Neural cell (in vitro differentiated cells): ENCODE data around the gene GLI3. TPM values are rescaled to one million over a fixed set of nuclear protein-coding genes. Genes with fewer than 3 reads are reported as not detected.

Experiments used
- H2AFZ ChIP-seq: fragments of 200-600, 300-800 bp; sonication (generic), shearing (Covaris generic); 2 replicates; pipeline ENCODE4 v1.6.0; 2014; ENCODE audit warnings: low read depth, mild to moderate bottlenecking, antibody characterized with exemption, low read length, moderate library complexity
- H3F3A ChIP-seq: fragments of 200-600 bp; shearing (Covaris generic); 2 replicates; pipeline ENCODE4 v1.6.1; 2016; ENCODE audit warnings: mild to moderate bottlenecking, moderate library complexity, mixed read lengths, antibody characterized with exemption, low read length; ENCODE audit not compliant: insufficient read depth, poor library complexity, severe bottlenecking
- H3K27ac ChIP-seq: fragments of 200-600, 300-800 bp; sonication (generic), shearing (Covaris generic); 2 replicates; pipeline ENCODE4 v1.5.1; 2014; ENCODE audit warnings: mild to moderate bottlenecking, low read length, moderate library complexity
- H3K27me3 ChIP-seq: fragments of 300-800, 200-600 bp; sonication (generic), shearing (Covaris generic); 2 replicates; pipeline ENCODE4 v1.6.0; 2014; ENCODE audit warnings: mild to moderate bottlenecking, low read depth, low read length, moderate library complexity; ENCODE audit not compliant: insufficient read depth
- H3K36me3 ChIP-seq: fragments of 300-800, 200-600 bp; sonication (generic), shearing (Covaris generic); 2 replicates; pipeline ENCODE4 v1.5.1; 2014; ENCODE audit warnings: mild to moderate bottlenecking, antibody characterized with exemption, low read length, moderate library complexity; ENCODE audit not compliant: insufficient read depth
- H3K4me2 ChIP-seq: fragments of 300-800, 200-600 bp; sonication (generic), shearing (Covaris generic); 2 replicates; pipeline ENCODE4 v1.6.0; 2014; ENCODE audit warnings: mild to moderate bottlenecking, low read length
- H3K4me3 ChIP-seq: fragments of 300-800, 200-600 bp; sonication (generic), shearing (Covaris generic); 2 replicates; pipeline ENCODE4 v1.5.1; 2014; ENCODE audit warnings: mild to moderate bottlenecking, low read length, moderate library complexity
- H3K79me2 ChIP-seq: fragments of 200-600 bp; shearing (Covaris generic); replicated peaks from 2 replicates; pipeline ENCODE4 v1.6.0; 2014; ENCODE audit warnings: mild to moderate bottlenecking, low read length, moderate library complexity; ENCODE audit not compliant: insufficient read depth
- H3K9ac ChIP-seq: fragments of 300-800, 200-600 bp; sonication (generic), shearing (Covaris generic); 2 replicates; pipeline ENCODE4 v1.6.1; 2016; ENCODE audit warnings: mild to moderate bottlenecking, low read length, mixed read lengths
- H3K9me2 ChIP-seq: fragments of 200-600 bp; shearing (Covaris generic); 2 replicates; pipeline ENCODE4 v1.6.1; 2016; ENCODE audit warnings: mild to moderate bottlenecking, low read length, mixed read lengths; ENCODE audit not compliant: insufficient read depth
- H3K9me3 ChIP-seq: fragments of 200-600, 300-800 bp; sonication (generic), shearing (Covaris generic); 2 replicates; pipeline ENCODE4 v1.6.1; 2016; ENCODE audit warnings: mild to moderate bottlenecking, mixed run types, low read length, moderate library complexity, mixed read lengths
- H4K20me1 ChIP-seq: fragments of 200-600 bp; shearing (Covaris generic); 2 replicates; pipeline ENCODE4 v1.6.1; 2016; ENCODE audit warnings: mild to moderate bottlenecking, mixed run types; ENCODE audit not compliant: insufficient read depth
- EP300 ChIP-seq: fragments of 450-650 bp; conservative IDR thresholded peaks from 2 replicates; pipeline ENCODE4 v1.6.1; 2014; ENCODE audit warnings: antibody characterized with exemption, mild to moderate bottlenecking, moderate library complexity; ENCODE audit not compliant: poor library complexity, severe bottlenecking
- EZH2 ChIP-seq: fragments of 200-600, 300-800 bp; shearing (Covaris generic), sonication (generic); IDR thresholded peaks from 2 replicates; pipeline ENCODE4 v1.6.1; 2014; ENCODE audit warnings: antibody characterized with exemption, low read length, borderline replicate concordance, mild to moderate bottlenecking; ENCODE audit not compliant: insufficient read depth, poor library complexity, severe bottlenecking
- MXI1 ChIP-seq: fragments of 450-650 bp; conservative IDR thresholded peaks from 2 replicates; pipeline ENCODE4 v1.6.1; 2014; ENCODE audit warnings: antibody characterized with exemption, mild to moderate bottlenecking; ENCODE audit not compliant: poor library complexity, severe bottlenecking
- POLR2AphosphoS5 ChIP-seq: IDR thresholded peaks from 2 replicates; pipeline ENCODE4 v1.6.1; 2012
- RAD21 ChIP-seq: fragments of 450-650 bp; conservative IDR thresholded peaks from 2 replicates; pipeline ENCODE4 v1.6.1; 2014; ENCODE audit warnings: antibody characterized with exemption, mild to moderate bottlenecking, moderate library complexity
- REST ChIP-seq: IDR thresholded peaks from 2 replicates; pipeline ENCODE4 v1.6.1; 2012; ENCODE audit warnings: borderline replicate concordance
- SMC3 ChIP-seq: fragments of 450-650 bp; conservative IDR thresholded peaks from 2 replicates; pipeline ENCODE4 v1.6.1; 2014; ENCODE audit warnings: antibody characterized with exemption, mild to moderate bottlenecking, moderate library complexity; ENCODE audit not compliant: poor library complexity
- TAF1 ChIP-seq: IDR thresholded peaks from 2 replicates; pipeline ENCODE4 v1.6.1; 2012; ENCODE audit warnings: low read depth
- polyA plus RNA-seq: library from polyadenylated mRNA; depleted of rRNA; stranded (reverse); fragments of >200 nt; gene quantifications from 2 replicates; pipeline ENCODE4 v1.2.3, GENCODE V29; 2014
- TF ChIP-seq, protein P1 (sequence below): fragments of 450-650 bp; IDR thresholded peaks from 2 replicates; pipeline ENCODE4 v1.5.1; 2014; ENCODE audit warnings: antibody characterized with exemption, mild to moderate bottlenecking, moderate library complexity; ENCODE audit not compliant: poor library complexity, severe bottlenecking

The GLI3 gene
- polyA plus RNA-seq, 1 donor from 2014 or later: 0.19 TPM

- Histone ChIP-seq H3K9me2 (no peaks in the 10 kb centered on the region), H3K9ac (no peak overlapping the region), H3K79me2 (peaks cover 80% of the 10 kb centered on the region), H3F3A (no peaks in the 10 kb centered on the region), H3K27me3 (peaks cover 29% of the 10 kb centered on the region), H2AFZ (no peak overlapping the region), H3K9me3 (no peaks in the 10 kb centered on the region), H3K36me3 (no peaks in the 10 kb centered on the region), H4K20me1 (no peaks in the 10 kb centered on the region), H3K4me2 (no peak overlapping the region), H3K27ac (no peak overlapping the region), H3K4me3 (no peak overlapping the region)
- TF ChIP-seq POLR2AphosphoS5 (no peak), MXI1 (no peak), RAD21 (no peak), EZH2 (no peak), REST (no peak), SMC3 (no peak), TAF1 (no peak), EP300 (no peak)
- TF ChIP-seq, protein P1, sequence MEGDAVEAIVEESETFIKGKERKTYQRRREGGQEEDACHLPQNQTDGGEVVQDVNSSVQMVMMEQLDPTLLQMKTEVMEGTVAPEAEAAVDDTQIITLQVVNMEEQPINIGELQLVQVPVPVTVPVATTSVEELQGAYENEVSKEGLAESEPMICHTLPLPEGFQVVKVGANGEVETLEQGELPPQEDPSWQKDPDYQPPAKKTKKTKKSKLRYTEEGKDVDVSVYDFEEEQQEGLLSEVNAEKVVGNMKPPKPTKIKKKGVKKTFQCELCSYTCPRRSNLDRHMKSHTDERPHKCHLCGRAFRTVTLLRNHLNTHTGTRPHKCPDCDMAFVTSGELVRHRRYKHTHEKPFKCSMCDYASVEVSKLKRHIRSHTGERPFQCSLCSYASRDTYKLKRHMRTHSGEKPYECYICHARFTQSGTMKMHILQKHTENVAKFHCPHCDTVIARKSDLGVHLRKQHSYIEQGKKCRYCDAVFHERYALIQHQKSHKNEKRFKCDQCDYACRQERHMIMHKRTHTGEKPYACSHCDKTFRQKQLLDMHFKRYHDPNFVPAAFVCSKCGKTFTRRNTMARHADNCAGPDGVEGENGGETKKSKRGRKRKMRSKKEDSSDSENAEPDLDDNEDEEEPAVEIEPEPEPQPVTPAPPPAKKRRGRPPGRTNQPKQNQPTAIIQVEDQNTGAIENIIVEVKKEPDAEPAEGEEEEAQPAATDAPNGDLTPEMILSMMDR: no peak
Observed at GRCh38 chr7:42233171-42233570, 3.8 kb downstream of the GLI3 start.

DNA sequence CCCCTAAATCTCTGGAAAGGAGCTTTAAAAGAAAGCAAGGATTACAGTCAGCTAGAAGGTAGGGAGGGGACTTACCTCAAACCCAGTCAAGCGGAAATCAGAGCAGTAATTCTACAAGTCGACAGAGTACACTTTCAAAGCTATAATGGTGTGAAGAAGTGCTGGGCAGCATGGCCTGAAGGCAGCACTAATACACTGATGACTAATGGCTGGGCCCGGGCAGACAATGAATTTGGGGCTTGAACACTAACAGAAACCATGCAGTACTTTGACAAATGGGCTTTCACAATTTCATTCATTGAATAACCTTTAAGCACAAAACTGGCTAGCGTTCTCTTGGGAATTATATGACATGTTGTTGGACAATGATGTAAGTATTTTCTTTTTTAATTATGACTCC, 4.7 kb downstream of the GLI3 start:
- Histone ChIP-seq H3K9me2 (no peaks in the 10 kb centered on the region), H4K20me1 (no peaks in the 10 kb centered on the region), H2AFZ (no peak overlapping the region), H3K27me3 (peaks cover 36% of the 10 kb centered on the region), H3K36me3 (no peaks in the 10 kb centered on the region), H3F3A (no peaks in the 10 kb centered on the region), H3K79me2 (peaks cover 87% of the 10 kb centered on the region), H3K4me3 (no peak overlapping the region), H3K9me3 (no peaks in the 10 kb centered on the region), H3K27ac (no peak overlapping the region), H3K9ac (no peak overlapping the region), H3K4me2 (no peak overlapping the region)
- TF ChIP-seq SMC3: no peak
- TF ChIP-seq TAF1: no peak
- no peak for TF ChIP-seq POLR2AphosphoS5
- no peak for TF ChIP-seq EZH2
- TF ChIP-seq, protein P1: no peak
- TF ChIP-seq MXI1: no peak
- no peak for TF ChIP-seq EP300
- no peak for TF ChIP-seq RAD21
- TF ChIP-seq REST: no peak
